HCT116 (cell line): ENCODE measurements around the gene AGPAT3. TPM values are rescaled to one million over a fixed set of nuclear protein-coding genes. Genes with fewer than 3 reads are reported as not detected.

Experiments
- ATAC-seq: fragments of 200-7000 bp; cut with Tn5 transposase; 2 replicates; pipeline ENCODE4 v1.9.1; 2020; ENCODE audit warnings: mild to moderate bottlenecking, moderate library complexity
- BruUV-seq: library from RNA; stranded (reverse); fragments of 400-500 nt; replicated peaks from 2 replicates; lab custom pipeline; 2021; lab: Mats Ljungman, UMichigan
- CTCF ChIA-PET: fragments of 300-600 bp; sonication (Branson Sonifier 250); formaldehyde crosslinking; loops from one replicate; lab custom pipeline; 2021; ENCODE audit warnings: antibody characterized with exemption; lab: Charles Lee
- POLR2A ChIA-PET: fragments of 300-600, 350-600 bp; sonication (Branson Sonifier 250); formaldehyde crosslinking; loops from one replicate; lab custom pipeline; 2021; ENCODE audit warnings: antibody characterized with exemption; lab: Charles Lee
- RAD21 ChIA-PET, 2 experiments: fragments of 300-600 bp; sonication (Branson Sonifier 250); formaldehyde crosslinking; loops; one replicate each; lab custom pipeline; 2023; ENCODE audit warnings: low total read pairs in 2 of 2; ENCODE audit not compliant: uncharacterized antibody in 2 of 2, unreplicated experiment in 2 of 2, low non-redundant PET in 1 of 2; lab: Charles Lee
- DNase-seq: peaks from one replicate; pipeline ENCODE4 v3.0.0-alpha.2; 2010; ENCODE audit warnings: low read depth, low spot score
- H2AFZ ChIP-seq: fragments of 200-600 bp; shearing (Covaris generic), sonication (generic); 2 replicates; pipeline ENCODE4 v1.6.1; 2017; ENCODE audit warnings: low read depth, mixed run types, mixed read lengths, antibody characterized with exemption, low read length; ENCODE audit not compliant: poor library complexity, severe bottlenecking
- H3K27ac ChIP-seq: 2 replicates; pipeline ENCODE4 v1.5.1; 2012; ENCODE audit warnings: low read depth, low read length
- H3K27me3 ChIP-seq: fragments of 200-600 bp; sonication (generic); 2 replicates; pipeline ENCODE4 v1.6.1; 2016; ENCODE audit warnings: mixed run types, low read length, mixed read lengths; ENCODE audit not compliant: insufficient read depth
- H3K36me3 ChIP-seq, 2 experiments: fragments of 200-500 bp in 1 of 2; fragments of 200-600 bp in 1 of 2; sonication (Bioruptor generic) in 1 of 2; sonication (generic) in 1 of 2; 2 replicates each; pipeline versions ENCODE4 v1.5.1 to v1.6.1; 2014 to 2016; ENCODE audit warnings: low read length in 2 of 2, inconsistent platforms in 1 of 2, mixed read lengths in 1 of 2, mixed run types in 1 of 2; ENCODE audit not compliant: insufficient read depth in 2 of 2, control insufficient read depth in 1 of 2
- H3K4me1 ChIP-seq, 2 experiments: fragments of 200-600 bp in 1 of 2; sonication (generic) in 1 of 2; 2 replicates each; pipeline versions ENCODE4 v1.5.1 to v1.6.1; 2012 to 2017; ENCODE audit warnings: low read length in 2 of 2, inconsistent platforms in 1 of 2, mild to moderate bottlenecking in 1 of 2, mixed read lengths in 1 of 2, mixed run types in 1 of 2, moderate library complexity in 1 of 2; ENCODE audit not compliant: insufficient read depth in 2 of 2, control insufficient read depth in 1 of 2
- H3K4me2 ChIP-seq: fragments of 200-600 bp; sonication (generic); 2 replicates; pipeline ENCODE4 v1.6.1; 2017; ENCODE audit warnings: mixed run types, low read length, mixed read lengths
- H3K4me3 ChIP-seq, 2 experiments: fragments of 200-600 bp in 1 of 2; sonication (generic) in 1 of 2; replicated peaks in 1 of 2; 2 replicates each; pipeline ENCODE4 v1.5.1; 2011 to 2016; ENCODE audit warnings: low read length in 2 of 2, control low read depth in 1 of 2, low read depth in 1 of 2, mild to moderate bottlenecking in 1 of 2, mixed read lengths in 1 of 2, mixed run types in 1 of 2
- H3K79me2 ChIP-seq: fragments of 200-600 bp; sonication (generic); 2 replicates; pipeline ENCODE4 v1.6.1; 2017; ENCODE audit warnings: mild to moderate bottlenecking, mixed run types, low read length, moderate library complexity, mixed read lengths; ENCODE audit not compliant: insufficient read depth
- H3K9ac ChIP-seq: fragments of 200-600 bp; sonication (generic); 2 replicates; pipeline ENCODE4 v1.6.1; 2016; ENCODE audit warnings: low read length, mixed read lengths
- H3K9me2 ChIP-seq: fragments of 200-600 bp; sonication (generic), shearing (Covaris generic); 2 replicates; pipeline ENCODE4 v1.6.1; 2017; ENCODE audit warnings: mixed run types, mild to moderate bottlenecking, moderate library complexity; ENCODE audit not compliant: insufficient read depth
- H3K9me3 ChIP-seq, 2 experiments: fragments of 200-500 bp in 1 of 2; fragments of 200-600 bp in 1 of 2; sonication (Bioruptor generic) in 1 of 2; sonication (generic) in 1 of 2; 2 replicates each; pipeline ENCODE4 v1.6.1; 2014 to 2017; ENCODE audit warnings: low read length in 2 of 2, mixed read lengths in 2 of 2, inconsistent platforms in 1 of 2, low read depth in 1 of 2, mild to moderate bottlenecking in 1 of 2, mixed run types in 1 of 2, moderate library complexity in 1 of 2; ENCODE audit not compliant: control insufficient read depth in 1 of 2, insufficient read depth in 1 of 2
- H4K20me1 ChIP-seq: fragments of 200-600 bp; sonication (generic), shearing (Covaris generic); 2 replicates; pipeline ENCODE4 v1.6.1; 2017; ENCODE audit warnings: mixed run types, mild to moderate bottlenecking, moderate library complexity; ENCODE audit not compliant: insufficient read depth
- ATF3 ChIP-seq: IDR thresholded peaks from 2 replicates; pipeline ENCODE4 v1.6.1; 2012
- CBX3 ChIP-seq: IDR thresholded peaks from 2 replicates; pipeline ENCODE4 v1.6.1; 2012; ENCODE audit warnings: low read depth
- CTCF ChIP-seq, 3 experiments: fragments of 200-600 bp in 1 of 3; sonication (generic) in 1 of 3; IDR thresholded peaks in 2 of 3; conservative IDR thresholded peaks in 1 of 3; 2 replicates each; pipeline ENCODE4 v1.5.1; 2012 to 2017; ENCODE audit warnings: low read depth in 2 of 3, low read length in 2 of 3, antibody characterized with exemption in 1 of 3, borderline replicate concordance in 1 of 3, control low read depth in 1 of 3, mild to moderate bottlenecking in 1 of 3, mixed read lengths in 1 of 3, mixed run types in 1 of 3, moderate library complexity in 1 of 3; ENCODE audit not compliant: insufficient read depth in 1 of 3
- EGR1 ChIP-seq: IDR thresholded peaks from 2 replicates; pipeline ENCODE4 v1.6.1; 2012; ENCODE audit warnings: low read depth
- EZH2 ChIP-seq: fragments of 200-600 bp; sonication (generic); IDR thresholded peaks from 2 replicates; pipeline ENCODE4 v1.6.1; 2017; ENCODE audit warnings: antibody characterized with exemption, mixed run types
- FOSL1 ChIP-seq: IDR thresholded peaks from 2 replicates; pipeline ENCODE4 v1.6.1; 2012; ENCODE audit warnings: low read depth
- MAX ChIP-seq: IDR thresholded peaks from 2 replicates; pipeline ENCODE4 v1.6.1; 2012
- POLR2A ChIP-seq: IDR thresholded peaks from 2 replicates; pipeline ENCODE4 v1.7.0; 2011; ENCODE audit warnings: borderline replicate concordance; ENCODE audit not compliant: insufficient read depth, insufficient read length; ENCODE audit errors: extremely low read depth
- REST ChIP-seq: IDR thresholded peaks from 2 replicates; pipeline ENCODE4 v1.6.1; 2012; ENCODE audit warnings: low read depth
- SIN3A ChIP-seq: IDR thresholded peaks from 2 replicates; pipeline ENCODE4 v1.6.1; 2012; ENCODE audit warnings: low read depth
- SRF ChIP-seq: IDR thresholded peaks from 2 replicates; pipeline ENCODE4 v1.6.1; 2012; ENCODE audit warnings: low read depth
- ZBTB33 ChIP-seq: IDR thresholded peaks from 2 replicates; pipeline ENCODE4 v1.6.1; 2011; ENCODE audit warnings: mild to moderate bottlenecking, low read length, moderate library complexity; ENCODE audit not compliant: insufficient replicate concordance; ENCODE audit errors: extremely low read depth
- ZFX ChIP-seq: fragments of 450-650 bp; IDR thresholded peaks from 2 replicates; pipeline ENCODE4 v1.6.1; 2017
- ZNF274 ChIP-seq: fragments of 200-500 bp; sonication (Bioruptor generic); IDR thresholded peaks from 2 replicates; pipeline ENCODE4 v1.6.1; 2014; ENCODE audit warnings: mild to moderate bottlenecking, low read depth, low read length, inconsistent platforms
- intact Hi-C: fragments of 100-400 bp; cut with micrococcal nuclease; formaldehyde crosslinking; loops from 2 replicates; pipeline ENCODE4 v1.10.0; 2022
- total RNA-seq: library from RNA; stranded (reverse); gene quantifications from one replicate; pipeline ENCODE4 v1.2.1, GENCODE V29; 2021; ENCODE audit not compliant: unreplicated experiment

AGPAT3 gene
- total RNA-seq, 1 experiment from 2014 or later, result 54.1 TPM

GRCh38 chr21:43817157-43818086 is 47.6 kb upstream of the AGPAT3 start:
- ATAC-seq (no peak), DNase-seq (no peak)
- CTCF ChIA-PET, result interaction anchor here (0.7 kb wide), 1 partner anchor 158 kb away, joined by 3 read pairs; no protein-coding TSS in a partner anchor
- Histone ChIP-seq H3K4me3 (no peak overlapping the region), H3K9ac (no peak overlapping the region), H2AFZ (no peak overlapping the region), H3K36me3 (no peaks in the 10 kb centered on the region), H3K4me2 (no peak overlapping the region), H3K4me1 (peaks cover 7 to 19% of the 10 kb centered on the region in 2 experiments), H3K9me2 (no peaks in the 10 kb centered on the region), H3K79me2 (no peaks in the 10 kb centered on the region), H3K27ac (no peak overlapping the region), H3K27me3 (no peaks in the 10 kb centered on the region), H4K20me1 (no peaks in the 10 kb centered on the region), H3K9me3 (no peaks in the 10 kb centered on the region)
- POLR2A ChIA-PET, result no interaction called here
- BruUV-seq, result no TSS peak
- intact Hi-C loops, result no loop called here
- RAD21 ChIA-PET, result interaction anchor here in 1 of 2 experiments (0.6 kb wide), 1 partner anchor 511 kb away, joined by 3 read pairs; no protein-coding TSS in a partner anchor
- TF ChIP-seq FOSL1 (no peak), ZBTB33 (no peak), SIN3A (no peak), ZFX (no peak), ZNF274 (no peak), MAX (no peak), POLR2A (no peak), EGR1 (no peak), CTCF (IDR thresholded peaks at IDR 0.05 in 2 of 3, conservative IDR thresholded peaks at IDR 0.05 in 1 of 3; ENCODE audit: borderline replicate concordance in 1 of 3, insufficient read depth in 1 of 3, low read depth in 2 of 3, low read length in 2 of 3) (no peak), ATF3 (no peak), REST (no peak), CBX3 (no peak), SRF (no peak), EZH2 (no peak)
